GM23248 (cell line): ENCODE results near the gene C1RL. TPM values are rescaled to one million over a fixed set of nuclear protein-coding genes. Genes with fewer than 3 reads are reported as not detected.

Experiments
- DNase-seq: peaks from one replicate; pipeline ENCODE4 v3.0.0-alpha.2; 2015
- H2AFZ ChIP-seq: fragments of 200-600 bp; sonication (generic); 2 replicates; pipeline ENCODE4 v1.6.1; 2016; ENCODE audit warnings: antibody characterized with exemption
- H3F3A ChIP-seq: fragments of 200-600 bp; sonication (generic); 2 replicates; pipeline ENCODE4 v1.6.1; 2016; ENCODE audit warnings: mild to moderate bottlenecking, antibody characterized with exemption, mixed run types; ENCODE audit not compliant: insufficient read depth
- H3K27ac ChIP-seq: fragments of 200-600 bp; sonication (generic); 2 replicates; pipeline ENCODE4 v1.5.1; 2016; ENCODE audit warnings: mild to moderate bottlenecking
- H3K27me3 ChIP-seq: fragments of 200-600 bp; sonication (generic); replicated peaks from 2 replicates; pipeline ENCODE4 v1.6.1; 2016; ENCODE audit warnings: mild to moderate bottlenecking; ENCODE audit not compliant: insufficient read depth
- H3K36me3 ChIP-seq: fragments of 200-600 bp; sonication (generic); 2 replicates; pipeline ENCODE4 v1.6.1; 2016; ENCODE audit warnings: low read depth, mild to moderate bottlenecking
- H3K4me1 ChIP-seq: fragments of 200-600 bp; sonication (generic); 2 replicates; pipeline ENCODE4 v1.6.1; 2016; ENCODE audit warnings: mild to moderate bottlenecking; ENCODE audit not compliant: insufficient read depth
- H3K4me2 ChIP-seq: fragments of 200-600 bp; sonication (generic); one replicate; pipeline ENCODE4 v1.6.1; 2016; ENCODE audit warnings: mild to moderate bottlenecking; ENCODE audit not compliant: unreplicated experiment
- H3K4me3 ChIP-seq: fragments of 200-600 bp; sonication (generic); 2 replicates; pipeline ENCODE4 v1.5.1; 2016; ENCODE audit warnings: mild to moderate bottlenecking
- H3K79me2 ChIP-seq: fragments of 200-600 bp; sonication (generic); 2 replicates; pipeline ENCODE4 v1.6.1; 2016; ENCODE audit warnings: mild to moderate bottlenecking; ENCODE audit not compliant: insufficient read depth
- H3K9ac ChIP-seq: fragments of 200-600 bp; sonication (generic); 2 replicates; pipeline ENCODE4 v1.6.1; 2016; ENCODE audit warnings: mild to moderate bottlenecking
- H3K9me2 ChIP-seq: fragments of 200-600 bp; sonication (generic); 2 replicates; pipeline ENCODE4 v1.6.1; 2016; ENCODE audit warnings: mixed run types, mild to moderate bottlenecking, moderate library complexity; ENCODE audit not compliant: insufficient read depth
- H3K9me3 ChIP-seq: fragments of 200-600 bp; sonication (generic); one replicate; pipeline ENCODE4 v1.6.1; 2017; ENCODE audit warnings: low read depth
- H4K20me1 ChIP-seq: fragments of 200-600 bp; sonication (generic); 2 replicates; pipeline ENCODE4 v1.6.0; 2016; ENCODE audit not compliant: insufficient read depth
- EZH2 ChIP-seq: fragments of 200-600 bp; sonication (generic); IDR thresholded peaks from 2 replicates; pipeline ENCODE4 v1.6.1; 2018; ENCODE audit warnings: antibody characterized with exemption, mild to moderate bottlenecking; ENCODE audit not compliant: insufficient read depth, poor library complexity, severe bottlenecking
- EZH2phosphoT487 ChIP-seq: fragments of 200-600 bp; sonication (generic); IDR thresholded peaks from 2 replicates; pipeline ENCODE4 v1.6.1; 2018; ENCODE audit warnings: antibody characterized with exemption, moderate library complexity, mild to moderate bottlenecking, low read depth; ENCODE audit not compliant: insufficient read depth
- WGBS, 2 experiments: methylation state at CpG; one replicate each; pipeline ENCODE4 v1.1.6; 2015 to 2017; ENCODE audit warnings: low lambda C conversion rate in 2 of 2, low coverage in 1 of 2; ENCODE audit errors: missing lambda C conversion rate in 2 of 2; 5-methylcytosine and 5-hydroxymethylcytosine counted together
- in situ Hi-C: fragments of 300-500 bp; cut with MboI; formaldehyde crosslinking; loops from 2 replicates; pipeline ENCODE4 v1.15.0; 2020
- polyA plus RNA-seq: library from polyadenylated mRNA; unstranded; fragments of >200 nt; fragmentation: Nextera tagmentation; extraction: Ambion mirVana; gene quantifications from 2 replicates; pipeline ENCODE4 v1.2.1, GENCODE V29; 2016
- total RNA-seq: library from RNA; depleted of rRNA; stranded (reverse); fragments of >200 nt; shearing (Covaris generic); gene quantifications from 2 replicates; pipeline ENCODE4 v1.2.3, GENCODE V29; 2014

Gene C1RL
- total and polyA plus RNA-seq, 2 experiments from 2014 or later = 14.3 to 22.2 TPM

- peaks cover 11% of the 10 kb centered on the region; the same call in 1 of the 2 replicates for H3K4me1 ChIP-seq
- 70 to 72% methylated on average over 7 of the region's 7 CpGs for WGBS, 2 experiments
- peak within 1 kb of the TSS; percentile 77 for H3K4me2 ChIP-seq
- no peaks in the 10 kb centered on the region for H3K9me3 ChIP-seq
- in situ Hi-C loops = no loop called here
- H3K27ac ChIP-seq = no peak within 1 kb of the TSS
- no peak for DNase-seq
- H3K9ac ChIP-seq = peak within 1 kb of the TSS; percentile 16; the same call in 1 of the 2 replicates
- H4K20me1 ChIP-seq = no peaks in the 10 kb centered on the region
- no peaks in the 10 kb centered on the region for H3K9me2 ChIP-seq
- H3F3A ChIP-seq = no peaks in the 10 kb centered on the region
- H3K79me2 ChIP-seq = no peaks in the 10 kb centered on the region
- TF ChIP-seq EZH2 (no peak), EZH2phosphoT487 (no peak)
- H3K27me3 ChIP-seq = no peaks in the 10 kb centered on the region
- H2AFZ ChIP-seq = peak within 1 kb of the TSS; percentile 46
- no peaks in the 10 kb centered on the region for H3K36me3 ChIP-seq
- peak within 1 kb of the TSS; percentile 67 for H3K4me3 ChIP-seq
Observed at GRCh38 chr12:7128681-7129286, 19.8 kb upstream of the C1RL start, which contains the start of gene RBP5. TSS of gene RBP5 (minus strand) at chr12:7128889. CDS start at chr12:7128775, 114 bp downstream.

- no peak overlapping the region for H3K4me2 ChIP-seq
- H4K20me1 ChIP-seq = no peaks in the 10 kb centered on the region
- H3K27me3 ChIP-seq = no peaks in the 10 kb centered on the region
- H3K36me3 ChIP-seq = no peaks in the 10 kb centered on the region
- no peak overlapping the region for H3K4me3 ChIP-seq
- H3K27ac ChIP-seq = no peak overlapping the region
- WGBS, 2 experiments = 94% methylated on average over 16 to 17 of the region's 17 CpGs
- peaks cover 11% of the 10 kb centered on the region; the same call in 1 of the 2 replicates for H3K4me1 ChIP-seq
- H3K9ac ChIP-seq = no peak overlapping the region
- no peaks in the 10 kb centered on the region for H3K9me2 ChIP-seq
- H3K9me3 ChIP-seq = no peaks in the 10 kb centered on the region
- in situ Hi-C loops = no loop called here
- H3F3A ChIP-seq = no peaks in the 10 kb centered on the region
- TF ChIP-seq EZH2phosphoT487 = no peak
- TF ChIP-seq EZH2 = no peak
- no peaks in the 10 kb centered on the region for H3K79me2 ChIP-seq
- no peak for DNase-seq
- no peak overlapping the region for H2AFZ ChIP-seq
Observed at GRCh38 chr12:7127916-7128626, 19.1 kb upstream of the C1RL start.

GRCh38 chr12:7125632-7126227 lies 16.7 kb upstream of the C1RL start:
- H2AFZ ChIP-seq = no peak overlapping the region
- H3K9me3 ChIP-seq = no peaks in the 10 kb centered on the region
- H3K9me2 ChIP-seq = no peaks in the 10 kb centered on the region
- no peak overlapping the region for H3K27ac ChIP-seq
- no peaks in the 10 kb centered on the region for H3K36me3 ChIP-seq
- H3K27me3 ChIP-seq = no peaks in the 10 kb centered on the region
- H3F3A ChIP-seq = no peaks in the 10 kb centered on the region
- H3K4me3 ChIP-seq = no peak overlapping the region
- WGBS, 2 experiments = 97 to 100% methylated on average over 4 of the region's 4 CpGs
- TF ChIP-seq EZH2phosphoT487 = no peak
- no peak for TF ChIP-seq EZH2
- no peaks in the 10 kb centered on the region for H3K79me2 ChIP-seq
- in situ Hi-C loops = no loop called here
- peaks cover 6% of the 10 kb centered on the region; the same call in 1 of the 2 replicates for H3K4me1 ChIP-seq
- H3K4me2 ChIP-seq = no peak overlapping the region
- no peaks in the 10 kb centered on the region for H4K20me1 ChIP-seq
- no peak for DNase-seq
- H3K9ac ChIP-seq = no peak overlapping the region

- no peaks in the 10 kb centered on the region for H4K20me1 ChIP-seq
- H3K9me2 ChIP-seq = no peaks in the 10 kb centered on the region
- in situ Hi-C loops = no loop called here
- no peak overlapping the region for H2AFZ ChIP-seq
- H3K4me2 ChIP-seq = no peak overlapping the region
- DNase-seq = no peak
- no peak overlapping the region for H3K4me3 ChIP-seq
- H3K27me3 ChIP-seq = no peaks in the 10 kb centered on the region
- TF ChIP-seq EZH2 (no peak), EZH2phosphoT487 (no peak)
- H3F3A ChIP-seq = no peaks in the 10 kb centered on the region
- no peaks in the 10 kb centered on the region for H3K9me3 ChIP-seq
- WGBS, 2 experiments = 70 to 76% methylated on average over 11 of the region's 11 CpGs
- H3K36me3 ChIP-seq = no peaks in the 10 kb centered on the region
- H3K4me1 ChIP-seq = no peaks in the 10 kb centered on the region
- no peaks in the 10 kb centered on the region for H3K79me2 ChIP-seq
- H3K9ac ChIP-seq = no peak overlapping the region
- no peak overlapping the region for H3K27ac ChIP-seq
Observed at GRCh38 chr12:7123806-7124522, 14.9 kb upstream of the C1RL start.
